HepG2 (cell line): ENCODE results near the gene ST6GALNAC3.

ENCODE experiments used
- CTCF ChIP-seq: sonication (generic); formaldehyde crosslinking; IDR thresholded peaks from 2 replicates; pipeline ENCODE4 v1.5.0; 2020; ENCODE audit warnings: mild to moderate bottlenecking, missing genetic modification reagents, moderate library complexity
- EZH2 ChIP-seq: conservative IDR thresholded peaks from 2 replicates; pipeline ENCODE4 v1.6.1; 2012; ENCODE audit warnings: mild to moderate bottlenecking, low read depth, low read length, moderate library complexity
- FOXP4 ChIP-seq: sonication (generic); formaldehyde crosslinking; IDR thresholded peaks from 2 replicates; pipeline ENCODE4 v1.4.0; 2020; ENCODE audit warnings: missing genetic modification reagents
- IRF9 ChIP-seq: sonication (generic); formaldehyde crosslinking; IDR thresholded peaks from 2 replicates; pipeline ENCODE4 v1.8.0; 2022; ENCODE audit warnings: missing genetic modification reagents, mild to moderate bottlenecking, borderline replicate concordance
- MTF2 ChIP-seq: sonication (generic); formaldehyde crosslinking; IDR thresholded peaks from 2 replicates; pipeline ENCODE4 v1.5.0; 2020; ENCODE audit warnings: missing genetic modification reagents, borderline replicate concordance
- U2AF1 ChIP-seq: fragments of 200-400 bp; formaldehyde crosslinking; optimal IDR thresholded peaks from 2 replicates; pipeline ENCODE3; 2017; ENCODE audit warnings: mild to moderate bottlenecking, low read depth, low read length
- ZNF687 ChIP-seq: sonication (generic); formaldehyde crosslinking; IDR thresholded peaks from 2 replicates; pipeline ENCODE4 v1.5.1; 2020; ENCODE audit warnings: mild to moderate bottlenecking, missing genetic modification reagents, moderate library complexity
- ZNF724P ChIP-seq: sonication (generic); formaldehyde crosslinking; IDR thresholded peaks from 2 replicates; pipeline ENCODE4 v1.8.0; 2022; ENCODE audit warnings: missing genetic modification reagents, borderline replicate concordance

- TF ChIP-seq MTF2 (CRISPR knock-in tag) (no peak), IRF9 (CRISPR knock-in tag) (no peak), FOXP4 (no peak), CTCF (CRISPR knock-in tag) (no peak), ZNF724P (CRISPR knock-in tag) (no peak), U2AF1 (no peak), ZNF687 (CRISPR knock-in tag) (no peak), EZH2 (no peak)
Observed at GRCh38 chr1:76170513-76170912, 96.0 kb downstream of the ST6GALNAC3 start.
